Measurements from ENCODE around the gene VEGFB.

The VEGFB gene

DNA sequence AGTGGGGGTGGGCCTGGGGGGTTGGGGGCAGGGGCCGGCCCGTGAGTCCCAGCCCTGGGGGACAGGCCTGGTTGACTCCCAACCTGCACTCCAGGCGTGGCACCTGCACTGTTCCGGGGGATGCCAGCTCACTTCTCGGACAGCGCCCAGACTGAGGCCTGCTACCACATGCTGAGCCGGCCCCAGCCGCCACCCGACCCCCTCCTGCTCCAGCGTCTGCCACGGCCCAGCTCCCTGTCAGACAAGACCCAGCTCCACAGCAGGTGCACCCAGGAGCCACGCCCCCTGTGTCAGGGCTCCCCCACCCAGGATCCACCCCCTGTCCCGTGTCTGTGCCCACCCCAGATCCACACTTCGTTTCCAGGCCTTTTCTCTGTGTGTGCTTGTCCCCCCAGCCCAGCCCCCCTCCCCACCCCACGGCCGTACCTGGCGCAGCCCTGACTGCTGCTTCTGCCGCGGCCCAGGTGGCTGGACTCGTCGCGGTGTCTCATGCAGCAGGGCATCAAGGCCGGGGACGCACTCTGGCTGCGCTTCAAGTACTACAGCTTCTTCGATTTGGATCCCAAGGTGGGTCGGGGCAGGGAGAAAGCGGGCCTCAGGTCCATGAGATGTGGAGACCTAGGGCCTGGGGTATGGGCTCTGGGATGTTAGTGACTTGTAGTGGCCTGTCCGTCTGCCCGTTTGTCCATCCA is 23.1 kb upstream of the VEGFB start:
- DNase-seq (ENCODE audit: low read depth), result no peak

DNA sequence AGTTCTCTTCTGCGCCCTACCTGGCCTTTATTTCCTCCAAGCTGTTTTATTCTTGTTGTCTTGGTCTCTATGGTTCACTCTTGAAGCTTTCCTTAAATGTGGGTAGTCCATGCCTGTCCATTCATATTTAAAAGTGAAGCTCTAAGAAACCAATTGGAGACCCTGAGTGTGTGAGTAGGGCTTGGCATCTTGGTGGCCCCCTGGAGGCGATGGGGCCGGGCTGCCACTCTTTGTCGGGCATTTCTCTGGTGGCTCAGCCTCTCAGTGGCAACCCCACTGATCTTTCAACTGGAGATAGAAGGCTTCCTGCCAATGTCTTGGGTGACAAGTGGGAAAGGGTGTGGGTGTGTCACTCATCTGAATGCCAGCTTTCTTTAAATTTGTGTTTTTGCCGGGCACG is 17.5 kb upstream of the VEGFB start:
- DNase-seq (ENCODE audit: low read depth), result no peak

DNA sequence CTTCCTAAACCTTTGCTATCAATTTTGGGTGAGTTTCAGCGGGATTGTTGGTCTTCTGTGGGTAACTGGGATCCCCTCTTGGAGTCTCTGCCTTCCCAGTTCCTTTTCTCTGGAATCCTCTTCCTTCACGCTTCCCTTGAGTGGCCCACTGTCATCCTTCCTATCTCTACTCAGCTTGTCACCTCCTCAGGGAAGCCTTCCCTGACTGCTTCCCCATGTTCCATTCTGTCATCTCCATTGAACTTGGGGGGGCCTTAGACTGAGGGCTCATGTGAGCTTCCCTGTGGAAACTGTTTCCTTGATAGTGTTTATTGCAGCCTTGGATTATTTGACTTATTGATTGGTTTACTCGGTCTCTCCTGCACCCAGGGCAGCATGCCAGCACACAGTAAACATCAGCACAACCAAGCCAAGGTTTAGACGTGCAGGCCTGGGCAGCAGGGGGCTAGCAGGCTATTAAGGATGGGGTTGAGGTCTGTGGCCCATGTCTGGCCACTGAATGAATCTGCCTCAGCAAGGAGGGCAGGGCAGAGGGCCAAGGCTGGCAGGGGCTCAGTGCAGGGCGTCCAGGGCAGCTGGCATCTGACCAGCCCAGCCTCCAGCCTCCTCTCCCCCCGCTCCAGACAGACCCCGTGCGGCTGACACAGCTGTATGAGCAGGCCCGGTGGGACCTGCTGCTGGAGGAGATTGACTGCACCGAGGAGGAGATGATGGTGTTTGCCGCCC is 15.6 kb upstream of the VEGFB start:
- DNase-seq (ENCODE audit: low read depth), result no peak

GRCh38 chr11:64219354-64219684 is 15.1 kb upstream of the VEGFB start:
- DNase-seq (ENCODE audit: low read depth), result no peak

- DNase-seq (ENCODE audit: low read depth), result no peak
Observed at GRCh38 chr11:64219755-64220154, 14.6 kb upstream of the VEGFB start.

GRCh38 chr11:64220271-64220670 is 14.1 kb upstream of the VEGFB start:
- no peak for DNase-seq (ENCODE audit: low read depth)

- no peak for DNase-seq (ENCODE audit: low read depth)
Observed at GRCh38 chr11:64220798-64221197, 13.6 kb upstream of the VEGFB start.

DNA sequence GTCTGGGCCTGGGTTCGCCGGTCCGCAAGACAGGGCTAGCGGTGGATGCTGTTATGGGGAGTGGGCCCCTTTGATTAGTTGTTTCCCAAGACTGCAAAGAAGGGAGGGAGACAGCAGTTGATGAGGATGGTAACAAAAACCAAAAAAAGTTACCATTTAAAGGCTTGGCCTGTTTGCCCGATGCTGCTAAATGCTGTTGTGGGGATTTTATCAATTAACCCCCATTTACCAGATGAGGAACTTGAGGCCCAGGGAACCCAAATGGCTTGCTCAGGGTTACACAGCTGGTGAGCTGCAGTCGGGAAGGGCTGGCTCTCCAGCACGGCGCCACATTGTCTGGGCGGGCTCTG is 11.8 kb upstream of the VEGFB start:
- no peak for DNase-seq (ENCODE audit: low read depth)

- no peak for DNase-seq (ENCODE audit: low read depth)
Observed at GRCh38 chr11:64223001-64223651, 11.3 kb upstream of the VEGFB start.

DNA sequence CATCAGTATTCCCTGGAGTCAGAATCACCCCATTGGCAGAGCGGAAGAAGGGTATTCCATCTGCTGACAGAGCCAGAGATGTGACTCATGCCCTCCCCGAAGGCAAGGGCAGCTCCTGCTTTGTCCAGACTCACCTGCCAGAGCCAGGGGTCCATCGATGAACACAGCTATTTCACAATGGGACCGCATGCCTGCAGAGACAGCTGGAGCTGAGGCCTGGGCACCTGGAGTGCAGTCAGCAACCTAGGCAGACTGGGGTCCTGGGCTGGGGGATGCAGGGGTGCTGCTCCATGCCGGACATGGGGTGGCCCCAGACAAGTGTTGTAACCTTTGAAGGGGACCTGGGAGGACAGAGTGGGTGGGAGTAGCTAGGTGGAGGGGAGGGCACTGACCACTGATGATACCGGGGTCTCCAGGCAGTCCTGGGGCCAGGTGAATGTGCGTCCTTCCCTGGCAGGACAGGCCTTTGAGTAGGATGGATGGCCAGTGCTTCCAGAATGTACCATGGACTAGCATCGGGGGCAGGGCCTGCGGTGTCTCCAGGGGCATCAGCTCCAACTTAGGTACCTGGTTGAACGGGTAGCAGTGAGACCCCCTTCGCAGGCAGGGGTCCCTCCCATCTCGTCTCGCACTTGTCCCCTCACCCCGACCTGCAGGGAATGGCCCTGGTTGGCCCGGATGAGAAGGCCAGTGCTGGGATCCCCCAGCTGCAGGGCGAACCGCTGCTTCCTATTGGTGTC is 10.1 kb upstream of the VEGFB start:
- no peak for DNase-seq (ENCODE audit: low read depth)

- no peak for DNase-seq (ENCODE audit: low read depth)
Observed at GRCh38 chr11:64224891-64225607, 9.3 kb upstream of the VEGFB start.

- DNase-seq (ENCODE audit: low read depth), result peak; percentile 58
Observed at GRCh38 chr11:64225608-64226506, 8.5 kb upstream of the VEGFB start, which contains the start of the genes NUDT22 and TRPT1. TSS of gene NUDT22 (plus strand) at chr11:64226274. CDS start at chr11:64226653, 379 bp downstream. TSS of gene TRPT1 (minus strand) at chr11:64226186. CDS start at chr11:64225860, 326 bp downstream.

- no peak for DNase-seq (ENCODE audit: low read depth)
Observed at GRCh38 chr11:64226507-64227051, 7.8 kb upstream of the VEGFB start.

DNA sequence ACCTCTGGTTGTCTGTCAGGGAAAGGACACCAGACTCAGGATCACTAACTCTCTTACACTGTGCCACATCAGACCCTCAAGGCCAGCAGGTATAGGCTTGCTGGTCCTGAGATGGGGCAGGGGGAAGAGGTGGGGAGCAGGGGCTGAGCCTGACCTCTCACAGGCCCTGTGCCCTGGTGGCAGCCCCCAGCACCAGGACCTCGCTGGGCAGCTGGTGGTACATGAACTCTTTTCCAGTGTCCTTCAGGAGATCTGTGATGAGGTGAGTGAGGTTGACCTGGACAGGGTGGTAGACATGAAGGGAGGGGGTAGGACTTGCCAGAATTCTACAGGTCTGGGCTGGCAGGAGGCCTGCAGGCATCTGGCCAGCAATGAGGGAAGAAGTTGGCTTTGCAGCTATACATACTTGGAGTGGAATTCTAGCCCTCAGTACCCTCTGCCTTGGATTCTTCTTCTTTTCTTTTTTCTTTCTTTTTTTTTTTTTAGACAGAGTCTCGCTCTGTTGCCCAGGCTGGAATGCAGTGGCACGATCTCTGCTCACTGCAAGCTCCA is 6.9 kb upstream of the VEGFB start:
- DNase-seq (ENCODE audit: low read depth), result no peak

DNA sequence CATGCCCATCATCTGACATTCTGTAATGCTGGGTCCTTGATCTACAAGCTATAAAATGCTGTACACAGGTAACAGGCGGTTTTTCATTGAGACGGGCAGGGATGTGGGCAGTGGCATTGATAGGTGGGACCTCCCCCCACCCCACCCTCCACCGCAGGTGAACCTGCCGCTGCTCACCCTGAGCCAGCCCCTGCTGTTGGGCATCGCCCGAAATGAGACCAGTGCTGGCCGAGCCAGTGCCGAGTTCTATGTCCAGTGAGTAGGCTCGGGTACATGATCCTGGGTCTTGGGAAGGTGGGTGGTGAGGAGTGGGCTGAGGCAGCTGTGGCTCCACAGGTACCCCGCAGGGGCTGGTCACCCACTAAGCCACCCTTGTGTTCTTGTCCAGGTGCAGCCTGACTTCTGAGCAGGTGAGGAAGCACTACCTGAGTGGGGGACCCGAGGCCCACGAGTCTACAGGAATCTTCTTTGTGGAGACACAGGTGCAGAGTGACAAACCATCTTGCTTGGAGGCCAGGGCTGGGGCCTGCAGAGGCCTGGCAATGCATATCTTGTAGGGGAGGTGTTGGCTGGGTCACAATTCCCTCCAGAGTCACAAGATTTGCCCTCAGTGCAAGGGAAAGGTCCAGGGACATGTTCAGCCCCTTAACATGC is 5.2 kb upstream of the VEGFB start:
- DNase-seq (ENCODE audit: low read depth), result no peak

GRCh38 chr11:64229744-64230170 is 4.6 kb upstream of the VEGFB start:
- no peak for DNase-seq (ENCODE audit: low read depth)

- DNase-seq (ENCODE audit: low read depth), result peak; percentile 84
Observed at GRCh38 chr11:64230171-64230984, 4.0 kb upstream of the VEGFB start, which contains the start of gene DNAJC4. TSS of gene DNAJC4 (plus strand) at chr11:64230548. CDS start at chr11:64230855, 307 bp downstream.

- no peak for DNase-seq (ENCODE audit: low read depth)
Observed at GRCh38 chr11:64230985-64231365, 3.4 kb upstream of the VEGFB start.

DNA sequence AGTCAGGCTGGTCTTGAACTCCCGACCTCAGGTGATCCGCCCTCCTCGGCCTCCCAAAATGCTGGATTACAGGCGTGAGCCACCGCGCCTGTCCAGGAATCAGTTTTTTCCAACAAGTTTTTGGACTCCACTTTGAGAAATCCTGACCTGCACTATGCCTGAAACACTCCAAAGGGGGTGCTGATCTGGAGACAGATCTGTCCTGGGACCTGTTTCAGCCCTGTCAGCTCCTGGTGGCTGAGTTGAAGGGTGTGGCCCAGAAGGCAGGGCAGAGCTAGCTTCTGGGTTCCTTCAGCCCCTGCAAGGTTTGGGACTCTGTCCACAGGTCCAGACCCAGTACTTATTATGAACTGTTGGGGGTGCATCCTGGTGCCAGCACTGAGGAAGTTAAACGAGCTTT is 2.8 kb upstream of the VEGFB start:
- no peak for DNase-seq (ENCODE audit: low read depth)

Measured in amniotic epithelial cell (primary cell).